Measurements from ENCODE around the gene DNAH17.

DNA sequence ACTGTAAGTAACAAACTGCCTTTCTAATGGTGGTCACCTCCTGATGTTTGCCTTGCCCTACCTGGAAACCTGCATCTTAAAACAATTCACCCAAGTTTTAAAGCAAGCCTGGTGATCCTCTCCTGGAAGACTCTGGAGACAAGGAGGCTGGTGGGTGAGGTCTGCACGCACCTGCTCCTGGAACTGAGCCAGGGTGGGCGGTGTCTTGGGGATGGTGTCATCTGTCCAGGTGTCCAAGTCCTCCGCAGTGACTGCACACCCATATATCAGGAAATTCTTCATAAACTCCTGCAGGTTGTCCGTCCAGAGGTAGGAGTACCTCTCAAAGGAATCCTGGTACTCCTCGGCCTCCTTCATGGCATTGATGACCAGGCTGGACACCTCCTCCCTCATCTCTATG is 44.9 kb downstream of the DNAH17 start:
- TF ChIP-seq, protein P1, sequence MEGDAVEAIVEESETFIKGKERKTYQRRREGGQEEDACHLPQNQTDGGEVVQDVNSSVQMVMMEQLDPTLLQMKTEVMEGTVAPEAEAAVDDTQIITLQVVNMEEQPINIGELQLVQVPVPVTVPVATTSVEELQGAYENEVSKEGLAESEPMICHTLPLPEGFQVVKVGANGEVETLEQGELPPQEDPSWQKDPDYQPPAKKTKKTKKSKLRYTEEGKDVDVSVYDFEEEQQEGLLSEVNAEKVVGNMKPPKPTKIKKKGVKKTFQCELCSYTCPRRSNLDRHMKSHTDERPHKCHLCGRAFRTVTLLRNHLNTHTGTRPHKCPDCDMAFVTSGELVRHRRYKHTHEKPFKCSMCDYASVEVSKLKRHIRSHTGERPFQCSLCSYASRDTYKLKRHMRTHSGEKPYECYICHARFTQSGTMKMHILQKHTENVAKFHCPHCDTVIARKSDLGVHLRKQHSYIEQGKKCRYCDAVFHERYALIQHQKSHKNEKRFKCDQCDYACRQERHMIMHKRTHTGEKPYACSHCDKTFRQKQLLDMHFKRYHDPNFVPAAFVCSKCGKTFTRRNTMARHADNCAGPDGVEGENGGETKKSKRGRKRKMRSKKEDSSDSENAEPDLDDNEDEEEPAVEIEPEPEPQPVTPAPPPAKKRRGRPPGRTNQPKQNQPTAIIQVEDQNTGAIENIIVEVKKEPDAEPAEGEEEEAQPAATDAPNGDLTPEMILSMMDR (IDR thresholded peaks at IDR 0.05), result no peak
- no peak for TF ChIP-seq POLR2A (IDR thresholded peaks at IDR 0.05)

All from vagina (tissue), 2 donors.